H1 (cell line): Measurements from ENCODE around the gene TSFM. TPM values are rescaled to one million over a fixed set of nuclear protein-coding genes. Genes with fewer than 3 reads are reported as not detected.

Experiments
- CTCF ChIA-PET: fragments of 300-600 bp; sonication (Branson Sonifier 250); formaldehyde crosslinking; loops from one replicate; lab custom pipeline; 2021; ENCODE audit not compliant: partially characterized antibody; lab: Charles Lee
- POLR2A ChIA-PET: fragments of 300-600 bp; sonication (Branson Sonifier 250); formaldehyde crosslinking; loops from one replicate; lab custom pipeline; 2021; ENCODE audit warnings: inconsistent platforms; ENCODE audit not compliant: partially characterized antibody; lab: Charles Lee
- DNase-seq, 2 experiments: peaks; one replicate each; pipeline versions ENCODE4 v3.0.0 to v3.0.0-alpha.2; 2010 to 2022; ENCODE audit warnings: low spot score in 2 of 2, low read depth in 1 of 2, mixed read lengths in 1 of 2
- FAIRE-seq: peaks from 2 replicates; lab custom pipeline; 2011; peaks lifted over from hg19 to GRCh38; lab: Jason Lieb, UNC
- H2AFZ ChIP-seq: 2 replicates; pipeline ENCODE4 v1.8.1; 2012; ENCODE audit warnings: low read length, inconsistent platforms
- H2AK5ac ChIP-seq: 2 replicates; pipeline ENCODE4 v1.6.1; 2013; ENCODE audit warnings: low read depth, low read length
- H2BK120ac ChIP-seq: replicated peaks from 2 replicates; pipeline ENCODE3; 2013; ENCODE audit warnings: low read depth, low read length, inconsistent platforms
- H2BK12ac ChIP-seq: 2 replicates; pipeline ENCODE4 v1.6.1; 2013; ENCODE audit warnings: low read depth, low read length
- H2BK15ac ChIP-seq: 2 replicates; pipeline ENCODE4 v1.6.1; 2013; ENCODE audit warnings: low read length
- H2BK20ac ChIP-seq: 2 replicates; pipeline ENCODE4 v1.6.1; 2013; ENCODE audit warnings: low read length
- H2BK5ac ChIP-seq: 2 replicates; pipeline ENCODE4 v1.6.1; 2013; ENCODE audit warnings: low read depth, low read length
- H3K14ac ChIP-seq: 2 replicates; pipeline ENCODE4 v1.6.1; 2013; ENCODE audit warnings: inconsistent platforms; ENCODE audit not compliant: insufficient read length
- H3K18ac ChIP-seq: 2 replicates; pipeline ENCODE4 v1.6.1; 2013; ENCODE audit warnings: low read length; ENCODE audit errors: extremely low read depth
- H3K23ac ChIP-seq: 2 replicates; pipeline ENCODE4 v1.6.1; 2013; ENCODE audit warnings: inconsistent platforms; ENCODE audit not compliant: insufficient read length
- H3K23me2 ChIP-seq: 2 replicates; pipeline ENCODE4 v1.6.1; 2013; ENCODE audit warnings: low read depth, low read length
- H3K27ac ChIP-seq: 2 replicates; pipeline ENCODE4 v1.6.1; 2011; ENCODE audit warnings: low read depth, low read length, inconsistent platforms
- H3K27me3 ChIP-seq, 4 experiments: replicated peaks in 1 of 4; 1 replicate in 1 of 4; 2 replicates in 3 of 4; pipeline versions ENCODE4 v1.6.1 to v1.8.1; 2011 to 2013; ENCODE audit warnings: low read length in 3 of 4, mild to moderate bottlenecking in 3 of 4, inconsistent platforms in 2 of 4, mixed read lengths in 2 of 4, moderate library complexity in 1 of 4; ENCODE audit not compliant: control insufficient read depth in 3 of 4, insufficient read depth in 3 of 4; ENCODE audit errors: extremely low read depth in 1 of 4
- H3K36me3 ChIP-seq, 4 experiments: 2 replicates each; pipeline versions ENCODE4 v1.6.1 to v1.8.1; 2011 to 2013; ENCODE audit warnings: mild to moderate bottlenecking in 4 of 4, low read length in 3 of 4, moderate library complexity in 2 of 4, control low read depth in 1 of 4, inconsistent platforms in 1 of 4; ENCODE audit not compliant: insufficient read depth in 4 of 4, control insufficient read depth in 2 of 4
- H3K4ac ChIP-seq: replicated peaks from 2 replicates; pipeline ENCODE3; 2013; ENCODE audit warnings: low read length, low read depth, mixed read lengths, inconsistent platforms; ENCODE audit not compliant: insufficient read length
- H3K4me1 ChIP-seq, 4 experiments: replicated peaks in 1 of 4; 1 replicate in 1 of 4; 2 replicates in 3 of 4; pipeline versions ENCODE4 v1.6.1 to v1.8.1; 2011 to 2013; ENCODE audit warnings: low read length in 3 of 4, inconsistent platforms in 2 of 4, mixed read lengths in 1 of 4; ENCODE audit not compliant: insufficient read depth in 4 of 4, control insufficient read depth in 3 of 4
- H3K4me2 ChIP-seq, 2 experiments: 2 replicates each; pipeline versions ENCODE4 v1.6.1 to v1.8.1; 2011 to 2013; ENCODE audit warnings: low read depth in 2 of 2, low read length in 2 of 2, control low read depth in 1 of 2, inconsistent platforms in 1 of 2, mild to moderate bottlenecking in 1 of 2; ENCODE audit not compliant: insufficient read depth in 1 of 2
- H3K4me3 ChIP-seq, 4 experiments: fragments of 200-600, 300-600 bp in 1 of 4; sonication (generic), shearing (Covaris generic), sonication (Bioruptor Twin) in 1 of 4; 2 replicates each; pipeline versions ENCODE4 v1.5.1 to v1.8.1; 2011 to 2016; ENCODE audit warnings: low read length in 4 of 4, low read depth in 3 of 4, control low read depth in 2 of 4, inconsistent platforms in 2 of 4, mild to moderate bottlenecking in 2 of 4, mixed read lengths in 1 of 4, moderate library complexity in 1 of 4; ENCODE audit not compliant: insufficient read depth in 2 of 4; ENCODE audit errors: extremely low read depth in 1 of 4
- H3K56ac ChIP-seq: replicated peaks from 2 replicates; pipeline ENCODE3; 2013; ENCODE audit warnings: low read depth, mild to moderate bottlenecking, mixed read lengths, low read length, inconsistent platforms; ENCODE audit not compliant: insufficient read length
- H3K79me1 ChIP-seq: 2 replicates; pipeline ENCODE4 v1.6.1; 2013; ENCODE audit warnings: low read depth, low read length, control low read depth
- H3K79me2 ChIP-seq, 2 experiments: 2 replicates each; pipeline versions ENCODE4 v1.6.1 to v1.8.1; 2012 to 2013; ENCODE audit warnings: low read length in 2 of 2, mild to moderate bottlenecking in 2 of 2, inconsistent platforms in 1 of 2; ENCODE audit not compliant: insufficient read depth in 2 of 2, control insufficient read depth in 1 of 2
- H3K9ac ChIP-seq, 4 experiments: replicated peaks in 1 of 4; 1 replicate in 1 of 4; 2 replicates in 3 of 4; pipeline versions ENCODE4 v1.6.1 to v1.8.1; 2011 to 2013; ENCODE audit warnings: low read depth in 3 of 4, low read length in 3 of 4, control low read depth in 2 of 4, mild to moderate bottlenecking in 2 of 4, moderate library complexity in 2 of 4, inconsistent platforms in 1 of 4; ENCODE audit errors: extremely low read depth in 1 of 4
- H3K9me3 ChIP-seq, 2 experiments: 2 replicates each; pipeline versions ENCODE4 v1.6.1 to v1.8.1; 2012 to 2013; ENCODE audit warnings: mild to moderate bottlenecking in 2 of 2, moderate library complexity in 2 of 2, control low read depth in 1 of 2, inconsistent platforms in 1 of 2, low read depth in 1 of 2, low read length in 1 of 2, mixed read lengths in 1 of 2; ENCODE audit not compliant: insufficient read depth in 2 of 2
- H4K20me1 ChIP-seq, 2 experiments: replicated peaks in 1 of 2; 2 replicates each; pipeline versions ENCODE3 to v1.8.1; 2011 to 2013; ENCODE audit warnings: inconsistent platforms in 2 of 2, low read length in 2 of 2, mild to moderate bottlenecking in 1 of 2; ENCODE audit not compliant: insufficient read depth in 2 of 2, control insufficient read depth in 1 of 2
- H4K5ac ChIP-seq: 2 replicates; pipeline ENCODE4 v1.6.1; 2013; ENCODE audit warnings: low read length, low read depth, mixed read lengths, inconsistent platforms; ENCODE audit not compliant: insufficient read length
- H4K8ac ChIP-seq: 2 replicates; pipeline ENCODE4 v1.8.0; 2013; ENCODE audit warnings: mild to moderate bottlenecking, moderate library complexity, low read length, inconsistent platforms; ENCODE audit not compliant: insufficient read depth; ENCODE audit errors: extremely low read depth
- H4K91ac ChIP-seq: replicated peaks from 2 replicates; pipeline ENCODE3; 2013; ENCODE audit warnings: low read length, mixed read lengths, inconsistent platforms; ENCODE audit not compliant: insufficient read length
- CEBPB ChIP-seq: IDR thresholded peaks from 2 replicates; pipeline ENCODE4 v1.6.1; 2012; ENCODE audit warnings: low read depth, low read length
- CHD2 ChIP-seq: IDR thresholded peaks from 2 replicates; pipeline ENCODE4 v1.6.1; 2012; ENCODE audit warnings: low read length, improper control_type of control experiment
- CTBP2 ChIP-seq: IDR thresholded peaks from 2 replicates; pipeline ENCODE4 v1.7.0; 2011; ENCODE audit warnings: borderline replicate concordance, mild to moderate bottlenecking, moderate library complexity, mixed read lengths, low read length; ENCODE audit not compliant: insufficient read depth, insufficient read length
- EP300 ChIP-seq, 2 experiments: IDR thresholded peaks; 1 replicate in 1 of 2; 2 replicates in 1 of 2; pipeline ENCODE4 v1.6.1; 2011 to 2012; ENCODE audit warnings: low read depth in 2 of 2, low read length in 2 of 2, mild to moderate bottlenecking in 2 of 2, borderline replicate concordance in 1 of 2, inconsistent platforms in 1 of 2, moderate library complexity in 1 of 2
- MAFK ChIP-seq: IDR thresholded peaks from 2 replicates; pipeline ENCODE4 v1.6.1; 2012; ENCODE audit warnings: low read depth, mild to moderate bottlenecking, improper control_type of control experiment, low read length
- NANOG ChIP-seq: IDR thresholded peaks from 2 replicates; pipeline ENCODE4 v1.6.1; 2011; ENCODE audit warnings: low read length, low read depth, mild to moderate bottlenecking, inconsistent platforms; ENCODE audit not compliant: insufficient read depth, poor library complexity, severe bottlenecking
- POU5F1 ChIP-seq: IDR thresholded peaks from 2 replicates; pipeline ENCODE4 v1.6.1; 2011; ENCODE audit warnings: low read depth, mild to moderate bottlenecking, low read length, moderate library complexity
- SIX5 ChIP-seq: IDR thresholded peaks from 2 replicates; pipeline ENCODE4 v1.6.1; 2011; ENCODE audit warnings: mild to moderate bottlenecking, low read depth, low read length
- SP2 ChIP-seq: IDR thresholded peaks from 2 replicates; pipeline ENCODE4 v1.6.1; 2012; ENCODE audit warnings: mild to moderate bottlenecking, low read length, inconsistent platforms
- TAF7 ChIP-seq: optimal IDR thresholded peaks from 2 replicates; pipeline ENCODE3; 2011; ENCODE audit warnings: low read depth, mild to moderate bottlenecking, inconsistent platforms, low read length, moderate library complexity, borderline replicate concordance
- WGBS, 2 experiments: shearing (Covaris generic) in 1 of 2; methylation state at CpG; one replicate each; pipeline versions ENCODE4 v1.1.6 to v1.1.7; 2013 to 2015; ENCODE audit warnings: low lambda C conversion rate in 2 of 2, mixed read lengths in 2 of 2, inconsistent platforms in 1 of 2, low coverage in 1 of 2, missing lambda C conversion rate in 1 of 2; ENCODE audit not compliant: insufficient replicate concordance in 2 of 2, insufficient coverage in 1 of 2, insufficient read length in 1 of 2; ENCODE audit errors: extremely low coverage in 1 of 2, missing lambda C conversion rate in 1 of 2; 5-methylcytosine and 5-hydroxymethylcytosine counted together
- polyA plus RNA-seq, 7 experiments: library from polyadenylated mRNA; depleted of rRNA in 3 of 7; stranded (reverse) in 5 of 7; unstranded in 2 of 7; fragments of >200 nt in 5 of 7; fragments of 200-250 nt in 2 of 7; gene quantifications; 1 replicate in 5 of 7; 2 replicates in 1 of 7; 4 replicates in 1 of 7; pipeline versions ENCODE4 v1.2.1 to v1.2.3, GENCODE V29; 2011 to 2013; ENCODE audit warnings: missing spikeins in 2 of 7, mixed read lengths in 2 of 7
- total RNA-seq: library from RNA; stranded (reverse); fragmentation: NEBNext Ultra II Directional; extraction: Animal tissue kit (Norgen Biotek cat#: 25700); gene quantifications from 2 replicates; pipeline ENCODE4 v1.2.1, GENCODE V29; 2021
- TF ChIP-seq, protein P1 (sequence below): IDR thresholded peaks from 2 replicates; pipeline ENCODE4 v1.6.1; 2011; ENCODE audit warnings: low read length, improper control_type of control experiment

Gene TSFM
- total and polyA plus RNA-seq, 2 of the 8 experiments (the other 6 are each of a cell fraction or from before 2014, with no cell fraction given), result 17.4 to 49.8 TPM

DNA sequence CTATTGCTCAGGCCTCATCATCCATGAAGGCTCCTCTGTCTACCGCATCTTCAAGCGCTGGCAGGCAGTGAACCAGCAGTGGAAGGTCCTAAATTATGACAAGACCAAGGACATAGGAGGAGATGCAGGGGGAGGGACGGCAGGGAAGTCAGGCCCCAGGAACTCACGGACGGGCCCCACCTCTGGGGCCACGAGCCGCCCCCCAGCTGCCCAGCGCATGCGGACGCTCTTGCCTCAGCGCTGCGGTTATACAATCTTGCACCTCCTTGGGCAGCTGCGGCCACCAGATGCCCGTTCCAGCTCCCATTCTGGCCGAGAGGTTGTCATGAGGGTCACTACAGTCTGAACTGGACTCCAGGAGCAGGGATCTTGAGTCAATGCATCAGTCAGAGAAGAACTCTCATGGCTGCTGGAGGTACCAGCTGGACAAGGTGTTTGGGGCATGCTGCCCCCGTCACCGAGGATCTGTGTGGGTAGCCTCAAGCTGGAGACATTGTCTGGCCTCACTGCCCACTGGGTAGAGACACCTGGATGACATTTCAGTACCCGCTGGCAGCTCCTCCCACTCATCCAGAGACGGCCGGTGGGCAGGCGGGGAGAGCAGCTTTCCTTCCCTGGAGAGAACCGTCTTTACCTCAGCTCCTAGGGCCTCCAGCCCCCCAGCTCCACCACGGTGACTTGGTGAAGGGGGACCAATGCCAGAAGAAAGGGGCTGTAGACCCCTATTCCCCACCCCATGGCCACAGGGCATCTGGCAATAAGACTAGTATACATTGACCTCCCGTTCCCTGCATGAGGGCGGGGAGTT is 23.8 kb upstream of the TSFM start:
- 89% methylated on average over 25 of the region's 25 CpGs; no CpG with 5 or more reads in 1 of the 2 experiments for WGBS, 2 experiments
- H3K23ac ChIP-seq, result no peak overlapping the region
- H2BK5ac ChIP-seq, result no peak overlapping the region
- peaks cover 0 to 4% (median 0%) of the 10 kb centered on the region in 4 experiments; a peak in 2 of 8 replicates for H3K36me3 ChIP-seq
- H3K79me1 ChIP-seq, result no peaks in the 10 kb centered on the region
- no peak overlapping the region for H4K5ac ChIP-seq
- no peak overlapping the region for H3K9ac ChIP-seq
- H3K14ac ChIP-seq, result no peak overlapping the region
- H2AK5ac ChIP-seq, result no peak overlapping the region
- no peak overlapping the region for H3K56ac ChIP-seq
- no peak overlapping the region for H2BK12ac ChIP-seq
- H3K4me2 ChIP-seq, result no peak overlapping the region
- FAIRE-seq (no peak), DNase-seq (no peak)
- no peaks in the 10 kb centered on the region for H3K79me2 ChIP-seq
- H3K18ac ChIP-seq, result no peak overlapping the region
- H2BK20ac ChIP-seq, result no peak overlapping the region
- H3K27me3 ChIP-seq, result peaks cover 8 to 34% (median 28%) of the 10 kb centered on the region in 4 experiments
- no peak overlapping the region for H3K4me3 ChIP-seq
- no peak overlapping the region for H3K27ac ChIP-seq
- peaks cover 3 to 15% of the 10 kb centered on the region in 2 experiments for H4K20me1 ChIP-seq
- ChIA-PET POLR2A (interaction anchor here (0.6 to 5.4 kb wide), 9 partner anchors 8 to 153 kb away, joined by 3 to 21 read pairs (median 3); partner anchors contain the start of genes EEF1AKMT3, METTL1 and TSPAN31), CTCF (interaction anchor here (0.8 to 3.9 kb wide), 13 partner anchors 8 to 140 kb away, joined by 3 to 28 read pairs (median 7); partner anchors contain the start of genes CYP27B1, EEF1AKMT3, METTL1 and TSFM)
- no peak overlapping the region for H3K4ac ChIP-seq
- H3K23me2 ChIP-seq, result peaks cover 7% of the 10 kb centered on the region
- peaks cover 2 to 16% (median 4%) of the 10 kb centered on the region in 4 experiments for H3K4me1 ChIP-seq
- no peak overlapping the region for H2BK15ac ChIP-seq
- no peaks in the 10 kb centered on the region for H3K9me3 ChIP-seq
- H4K91ac ChIP-seq, result no peak overlapping the region
- no peak overlapping the region for H2AFZ ChIP-seq
- H2BK120ac ChIP-seq, result no peak overlapping the region
- no peak overlapping the region for H4K8ac ChIP-seq
- TF ChIP-seq SIX5 (no peak), CHD2 (no peak), TAF7 (no peak), SP2 (no peak), POU5F1 (no peak), CEBPB (no peak), NANOG (no peak), CTBP2 (no peak), EP300 (IDR thresholded peaks at IDR 0.05; ENCODE audit: borderline replicate concordance in 1 of 2, low read depth in 2 of 2, low read length in 2 of 2) (no peak), MAFK (no peak)
- TF ChIP-seq, protein P1, sequence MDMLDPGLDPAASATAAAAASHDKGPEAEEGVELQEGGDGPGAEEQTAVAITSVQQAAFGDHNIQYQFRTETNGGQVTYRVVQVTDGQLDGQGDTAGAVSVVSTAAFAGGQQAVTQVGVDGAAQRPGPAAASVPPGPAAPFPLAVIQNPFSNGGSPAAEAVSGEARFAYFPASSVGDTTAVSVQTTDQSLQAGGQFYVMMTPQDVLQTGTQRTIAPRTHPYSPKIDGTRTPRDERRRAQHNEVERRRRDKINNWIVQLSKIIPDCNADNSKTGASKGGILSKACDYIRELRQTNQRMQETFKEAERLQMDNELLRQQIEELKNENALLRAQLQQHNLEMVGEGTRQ, result no peak
